H9 (cell line): ENCODE measurements around the gene ZBTB45. TPM values are rescaled to one million over a fixed set of nuclear protein-coding genes. Genes with fewer than 3 reads are reported as not detected.

ENCODE experiments used
- DNase-seq: peaks from one replicate; pipeline ENCODE4 v3.0.0-alpha.2; 2017
- H2AFZ ChIP-seq: one replicate; pipeline ENCODE4 v1.6.1; 2013; ENCODE audit warnings: mild to moderate bottlenecking, low read length, control low read depth, moderate library complexity
- H2AK5ac ChIP-seq: 2 replicates; pipeline ENCODE4 v1.6.1; 2013; ENCODE audit warnings: low read length, control low read depth, mixed read lengths; ENCODE audit not compliant: insufficient read length
- H2BK120ac ChIP-seq: one replicate; pipeline ENCODE4 v1.6.1; 2013; ENCODE audit warnings: low read depth, mild to moderate bottlenecking, low read length, control low read depth, inconsistent platforms; ENCODE audit not compliant: poor library complexity, severe bottlenecking
- H2BK12ac ChIP-seq: 2 replicates; pipeline ENCODE4 v1.6.1; 2013; ENCODE audit warnings: low read length, control low read depth, mixed read lengths, low read depth; ENCODE audit not compliant: insufficient read length
- H2BK15ac ChIP-seq: 2 replicates; pipeline ENCODE4 v1.6.1; 2013; ENCODE audit warnings: low read depth, low read length, control low read depth
- H2BK20ac ChIP-seq: one replicate; pipeline ENCODE4 v1.6.1; 2013; ENCODE audit warnings: low read depth, mild to moderate bottlenecking, low read length, control low read depth, inconsistent platforms; ENCODE audit not compliant: poor library complexity, severe bottlenecking
- H2BK5ac ChIP-seq: 2 replicates; pipeline ENCODE4 v1.6.1; 2013; ENCODE audit warnings: low read length, control low read depth, mixed read lengths; ENCODE audit not compliant: insufficient read length
- H3K14ac ChIP-seq: 2 replicates; pipeline ENCODE4 v1.6.1; 2013; ENCODE audit warnings: low read length, control low read depth; ENCODE audit not compliant: insufficient read depth
- H3K18ac ChIP-seq: 2 replicates; pipeline ENCODE4 v1.6.1; 2013; ENCODE audit warnings: low read depth, mild to moderate bottlenecking, mixed read lengths, low read length, control low read depth; ENCODE audit not compliant: insufficient read length
- H3K23ac ChIP-seq: 2 replicates; pipeline ENCODE4 v1.6.1; 2013; ENCODE audit warnings: low read length, control low read depth, mixed read lengths, low read depth; ENCODE audit not compliant: insufficient read length
- H3K23me2 ChIP-seq: 2 replicates; pipeline ENCODE4 v1.6.1; 2013; ENCODE audit warnings: low read depth, mild to moderate bottlenecking, mixed read lengths, low read length, control low read depth; ENCODE audit not compliant: insufficient read length, poor library complexity, severe bottlenecking
- H3K27ac ChIP-seq: 2 replicates; pipeline ENCODE4 v1.5.1; 2013; ENCODE audit warnings: low read length, control low read depth, mixed read lengths, low read depth; ENCODE audit not compliant: insufficient read length
- H3K27me3 ChIP-seq: 2 replicates; pipeline ENCODE4 v1.6.1; 2013; ENCODE audit warnings: low read length, control low read depth, inconsistent platforms; ENCODE audit not compliant: insufficient read depth
- H3K4ac ChIP-seq: 2 replicates; pipeline ENCODE4 v1.6.1; 2013; ENCODE audit warnings: low read depth, mild to moderate bottlenecking, control low read depth, inconsistent platforms, low read length, moderate library complexity
- H3K4me1 ChIP-seq: 2 replicates; pipeline ENCODE4 v1.6.1; 2013; ENCODE audit warnings: low read length, control low read depth, inconsistent platforms; ENCODE audit not compliant: insufficient read depth
- H3K4me2 ChIP-seq: 2 replicates; pipeline ENCODE4 v1.6.1; 2013; ENCODE audit warnings: low read length, control low read depth, mixed read lengths; ENCODE audit not compliant: insufficient read length, insufficient read depth
- H3K56ac ChIP-seq: 2 replicates; pipeline ENCODE4 v1.6.1; 2013; ENCODE audit warnings: low read depth, mild to moderate bottlenecking, mixed read lengths, low read length, control low read depth; ENCODE audit not compliant: insufficient read length
- H3K79me1 ChIP-seq: 2 replicates; pipeline ENCODE4 v1.6.1; 2013; ENCODE audit warnings: low read depth, mild to moderate bottlenecking, moderate library complexity, low read length, control low read depth, inconsistent platforms; ENCODE audit not compliant: insufficient read depth, poor library complexity, severe bottlenecking
- H3K79me2 ChIP-seq: 2 replicates; pipeline ENCODE4 v1.6.1; 2013; ENCODE audit warnings: low read length, control low read depth, inconsistent platforms; ENCODE audit not compliant: insufficient read depth
- H3K9ac ChIP-seq: 2 replicates; pipeline ENCODE4 v1.6.1; 2013; ENCODE audit warnings: low read length, control low read depth, mixed read lengths; ENCODE audit not compliant: insufficient read length; ENCODE audit errors: extremely low read depth
- H3K9me3 ChIP-seq: one replicate; pipeline ENCODE4 v1.6.1; 2013; ENCODE audit warnings: low read depth, low read length, inconsistent platforms; ENCODE audit not compliant: control insufficient read depth
- H3T11ph ChIP-seq: one replicate; pipeline ENCODE4 v1.6.1; 2013; ENCODE audit warnings: mild to moderate bottlenecking, low read length, control low read depth, inconsistent platforms
- H4K20me1 ChIP-seq: one replicate; pipeline ENCODE4 v1.6.1; 2013; ENCODE audit not compliant: control insufficient read depth, insufficient read length, insufficient read depth
- H4K5ac ChIP-seq: 2 replicates; pipeline ENCODE4 v1.6.1; 2013; ENCODE audit warnings: low read depth, mild to moderate bottlenecking, mixed read lengths, low read length, control low read depth; ENCODE audit not compliant: insufficient read length
- H4K8ac ChIP-seq: replicated peaks from 2 replicates; pipeline ENCODE4 v1.6.1; 2013; ENCODE audit warnings: low read length, control low read depth, mixed read lengths, low read depth; ENCODE audit not compliant: insufficient read length
- H4K91ac ChIP-seq: 2 replicates; pipeline ENCODE4 v1.6.1; 2013; ENCODE audit warnings: low read depth, mild to moderate bottlenecking, moderate library complexity, mixed read lengths, low read length, control low read depth; ENCODE audit not compliant: insufficient read length
- H3K27ac Mint-ChIP-seq, 3 experiments: 2 replicates in 2 of 3; 3 replicates in 1 of 3; pipeline ENCODE4 v1.8.0; 2020 to 2021; ENCODE audit warnings: mixed read lengths in 3 of 3, mild to moderate bottlenecking in 1 of 3, moderate library complexity in 1 of 3
- H3K27me3 Mint-ChIP-seq: 2 replicates; pipeline ENCODE4 v1.8.0; 2021; ENCODE audit warnings: low read depth, mild to moderate bottlenecking, moderate library complexity, mixed read lengths
- H3K36me3 Mint-ChIP-seq, 3 experiments: 2 replicates in 2 of 3; 3 replicates in 1 of 3; pipeline ENCODE4 v1.8.0; 2020 to 2021; ENCODE audit warnings: low read depth in 3 of 3, mixed read lengths in 3 of 3; ENCODE audit not compliant: insufficient read depth in 1 of 3
- H3K4me1 Mint-ChIP-seq, 2 experiments: 2 replicates each; pipeline ENCODE4 v1.8.0; 2020; ENCODE audit warnings: mixed read lengths in 2 of 2
- H3K4me3 Mint-ChIP-seq, 2 experiments: 2 replicates in 1 of 2; 3 replicates in 1 of 2; pipeline ENCODE4 v1.8.0; 2020 to 2021; ENCODE audit warnings: mild to moderate bottlenecking in 2 of 2, mixed read lengths in 2 of 2, moderate library complexity in 1 of 2
- H3K9me3 Mint-ChIP-seq, 2 experiments: 2 replicates in 1 of 2; 3 replicates in 1 of 2; pipeline ENCODE4 v1.8.0; 2020; ENCODE audit warnings: mild to moderate bottlenecking in 2 of 2, mixed read lengths in 2 of 2, moderate library complexity in 1 of 2
- CTCF ChIP-seq: fragments of 200-600 bp; sonication (generic); conservative IDR thresholded peaks from 3 replicates; pipeline ENCODE4 v1.8.0; 2021; ENCODE audit warnings: antibody characterized with exemption, mild to moderate bottlenecking
- WGBS: extraction: QIAGEN DNeasy Blood & Tissue Kit; methylation state at CpG from one replicate; pipeline ENCODE4 v1.1.7; 2013; ENCODE audit warnings: missing lambda C conversion rate, low lambda C conversion rate, mixed read lengths; ENCODE audit not compliant: insufficient read length; ENCODE audit errors: extremely low coverage; 5-methylcytosine and 5-hydroxymethylcytosine counted together
- total RNA-seq: library from RNA; stranded (reverse); gene quantifications from 2 replicates; pipeline ENCODE4 v1.2.1, GENCODE V29; 2021

The ZBTB45 gene
- total RNA-seq, 1 experiment from 2014 or later, result 18.7 TPM

DNA sequence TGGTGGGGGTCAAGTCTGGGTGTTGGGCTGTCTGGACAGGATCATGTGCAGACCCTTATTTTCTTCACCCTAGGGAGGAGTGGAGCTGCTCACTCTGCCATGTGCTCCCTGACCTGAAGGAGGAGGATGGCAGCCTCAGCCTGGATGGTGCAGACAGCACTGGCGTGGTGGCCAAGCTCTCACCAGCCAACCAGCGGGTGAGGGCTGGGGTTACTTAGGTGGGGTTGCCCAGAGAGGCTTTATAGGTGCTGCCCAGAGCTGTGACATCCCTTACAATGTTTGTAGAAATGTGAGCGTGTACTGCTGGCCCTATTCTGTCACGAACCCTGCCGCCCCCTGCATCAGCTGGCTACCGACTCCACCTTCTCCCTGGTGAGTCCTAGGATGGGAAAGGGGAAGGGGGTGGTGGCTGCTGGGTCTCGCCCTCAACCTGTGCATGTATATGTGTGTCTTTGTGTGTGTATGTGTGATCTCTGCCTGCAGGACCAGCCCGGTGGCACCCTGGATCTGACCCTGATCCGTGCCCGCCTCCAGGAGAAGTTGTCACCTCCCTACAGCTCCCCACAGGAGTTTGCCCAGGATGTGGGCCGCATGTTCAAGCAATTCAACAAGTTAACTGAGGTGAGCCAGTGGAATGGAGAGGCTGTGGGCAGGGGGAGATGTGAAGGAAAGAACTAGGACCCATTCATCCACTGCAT, 30.2 kb upstream of the ZBTB45 start:
- peak overlapping the region in 1 of 3 experiments; percentile 64; a peak in 3 of 7 replicates for H3K27ac Mint-ChIP-seq
- peak overlapping the region in 1 of 2 experiments; percentile 40; a peak in 1 of 5 replicates for H3K4me3 Mint-ChIP-seq
- peaks cover 25% of the 10 kb centered on the region for H3K79me2 ChIP-seq

More for the DNA sequence above, 30.2 kb upstream of the ZBTB45 start:
- Mint-ChIP-seq H3K4me1 (peaks cover 26 to 27% of the 10 kb centered on the region in 2 experiments), H3K27me3 (no peaks in the 10 kb centered on the region; the same call in 1 of the 2 replicates), H3K36me3 (peaks cover 59 to 87% (median 81%) of the 10 kb centered on the region in 3 experiments), H3K9me3 (no peaks in the 10 kb centered on the region; a peak in 1 of 5 replicates)
- Histone ChIP-seq H3K9me3 (no peaks in the 10 kb centered on the region), H3T11ph (no peak overlapping the region), H3K9ac (no peak overlapping the region), H4K20me1 (peaks cover 7% of the 10 kb centered on the region), H3K4ac (no peak overlapping the region), H4K5ac (no peak overlapping the region), H4K8ac (no peak overlapping the region), H3K79me1 (peaks cover 14% of the 10 kb centered on the region), H3K14ac (no peak overlapping the region), H2BK120ac (no peak overlapping the region), H2BK20ac (no peak overlapping the region), H3K4me2 (no peak overlapping the region), H3K56ac (no peak overlapping the region), H4K91ac (no peak overlapping the region), H3K27ac (no peak overlapping the region), H2AK5ac (no peak overlapping the region), H3K4me1 (peaks cover 4% of the 10 kb centered on the region; the same call in 1 of the 2 replicates), H2BK12ac (no peak overlapping the region), H3K18ac (no peak overlapping the region), H3K23ac (no peak overlapping the region), H2BK5ac (no peak overlapping the region), H2AFZ (no peak overlapping the region), H3K27me3 (no peaks in the 10 kb centered on the region), H2BK15ac (no peak overlapping the region), H3K23me2 (peaks cover 23% of the 10 kb centered on the region)
- TF ChIP-seq CTCF, result no peak
- no CpG with 5 or more reads among the region's 11 CpGs for WGBS
- no peak for DNase-seq
